ENCODE results near the gene TCP11X1. TPM values are rescaled to one million over a fixed set of nuclear protein-coding genes. Genes with fewer than 3 reads are reported as not detected.
"Not testable (repeated sequence)": the region's sequence is repeated elsewhere in the genome, so short reads cannot be mapped to it uniquely, and the experiment has no call there.

TCP11X1 gene
- total RNA-seq: 0.51 and 1.6 TPM in 2 replicates
- long read RNA-seq, partial matches to known transcripts: 5 of 14 reads
- long read RNA-seq, other reads (novel, unspliced or antisense): 9 of 14 reads

- not testable (repeated sequence) for H3K27me3 Mint-ChIP-seq; H3K9me3 Mint-ChIP-seq (ENCODE audit: low read depth); H3K27ac Mint-ChIP-seq; DNase-seq (ENCODE audit: low spot score, unreplicated experiment); H3K4me3 Mint-ChIP-seq (ENCODE audit: low read depth); H3K4me1 Mint-ChIP-seq (ENCODE audit: low read depth); H3K36me3 Mint-ChIP-seq (ENCODE audit: insufficient read depth)
Observed at GRCh38 chrX:102214986-102215385, at the start of gene TCP11X1. Gene TCP11X1, plus strand, starts transcription at chrX:102215301.

- Mint-ChIP-seq H3K9me3 (ENCODE audit: low read depth) (peaks cover 62% of the 10 kb centered on the region), H3K36me3 (ENCODE audit: insufficient read depth) (no peaks in the 10 kb centered on the region)
Observed at GRCh38 chrX:102185967-102186720, 29.0 kb upstream of the TCP11X1 start.

GRCh38 chrX:102207940-102208339, 7.2 kb upstream of the TCP11X1 start:
- not testable (repeated sequence) for DNase-seq (ENCODE audit: low spot score, unreplicated experiment); H3K36me3 Mint-ChIP-seq (ENCODE audit: insufficient read depth); H3K27me3 Mint-ChIP-seq; H3K27ac Mint-ChIP-seq; H3K4me1 Mint-ChIP-seq (ENCODE audit: low read depth); H3K4me3 Mint-ChIP-seq (ENCODE audit: low read depth); H3K9me3 Mint-ChIP-seq (ENCODE audit: low read depth)

More at GRCh38 chrX:102185967-102186720, 29.0 kb upstream of the TCP11X1 start:
- Mint-ChIP-seq H3K27me3 (no peaks in the 10 kb centered on the region), H3K4me3 (ENCODE audit: low read depth) (no peak overlapping the region), H3K27ac (no peak overlapping the region), H3K4me1 (ENCODE audit: low read depth) (no peaks in the 10 kb centered on the region)
- no peak for TF ChIP-seq CTCF (IDR thresholded peaks at IDR 0.05; ENCODE audit: unreplicated experiment)
- DNase-seq (ENCODE audit: low spot score, unreplicated experiment): no peak

- H3K9me3 Mint-ChIP-seq (ENCODE audit: low read depth); H3K27me3 Mint-ChIP-seq; DNase-seq (ENCODE audit: low spot score, unreplicated experiment); H3K4me3 Mint-ChIP-seq (ENCODE audit: low read depth); H3K27ac Mint-ChIP-seq; H3K4me1 Mint-ChIP-seq (ENCODE audit: low read depth); H3K36me3 Mint-ChIP-seq (ENCODE audit: insufficient read depth): not testable (repeated sequence)
Observed at GRCh38 chrX:102216497-102216896, 1.4 kb downstream of the TCP11X1 start.

GRCh38 chrX:102235678-102236077, 20.6 kb downstream of the TCP11X1 start:
- not testable (repeated sequence) for H3K27me3 Mint-ChIP-seq; H3K36me3 Mint-ChIP-seq (ENCODE audit: insufficient read depth); H3K4me1 Mint-ChIP-seq (ENCODE audit: low read depth); DNase-seq (ENCODE audit: low spot score, unreplicated experiment); H3K27ac Mint-ChIP-seq; H3K4me3 Mint-ChIP-seq (ENCODE audit: low read depth); H3K9me3 Mint-ChIP-seq (ENCODE audit: low read depth)

GRCh38 chrX:102240265-102240664, 25.2 kb downstream of the TCP11X1 start:
- H3K36me3 Mint-ChIP-seq (ENCODE audit: insufficient read depth); H3K27ac Mint-ChIP-seq; H3K9me3 Mint-ChIP-seq (ENCODE audit: low read depth); H3K27me3 Mint-ChIP-seq; H3K4me3 Mint-ChIP-seq (ENCODE audit: low read depth); H3K4me1 Mint-ChIP-seq (ENCODE audit: low read depth); DNase-seq (ENCODE audit: low spot score, unreplicated experiment): not testable (repeated sequence)

- H3K27me3 Mint-ChIP-seq; H3K27ac Mint-ChIP-seq; H3K4me1 Mint-ChIP-seq (ENCODE audit: low read depth); DNase-seq (ENCODE audit: low spot score, unreplicated experiment); H3K36me3 Mint-ChIP-seq (ENCODE audit: insufficient read depth); H3K9me3 Mint-ChIP-seq (ENCODE audit: low read depth); H3K4me3 Mint-ChIP-seq (ENCODE audit: low read depth): not testable (repeated sequence)
Observed at GRCh38 chrX:102246893-102247292, 31.8 kb downstream of the TCP11X1 start, which contains the start of gene NXF2. Gene NXF2, plus strand, starts transcription at chrX:102247167. Its CDS starts 59,912 bp downstream, at chrX:102307079.

GRCh38 chrX:102272231-102272630, 57.1 kb downstream of the TCP11X1 start:
- H3K9me3 Mint-ChIP-seq (ENCODE audit: low read depth); H3K27ac Mint-ChIP-seq; DNase-seq (ENCODE audit: low spot score, unreplicated experiment); H3K27me3 Mint-ChIP-seq; H3K4me3 Mint-ChIP-seq (ENCODE audit: low read depth); H3K36me3 Mint-ChIP-seq (ENCODE audit: insufficient read depth); H3K4me1 Mint-ChIP-seq (ENCODE audit: low read depth): not testable (repeated sequence)

Other genes starting within 250 kb of the TCP11X1 start
- gene TCEAL2, start 89.6 kb upstream of the TCP11X1 start, total RNA-seq: 5.9 and 7.2 TPM in 2 replicates
- gene TCEAL6, start 72.8 kb upstream of the TCP11X1 start, total RNA-seq: not detected in 2 replicates
- gene BEX5, start 59.3 kb upstream of the TCP11X1 start, total RNA-seq: 24.0 and 26.8 TPM in 2 replicates
- 2.6 TPM in 1 of 2 replicates, not detected in the other for gene NXF2, start 31.9 kb downstream of the TCP11X1 start, total RNA-seq
- 0.74 and 2.9 TPM in 2 replicates for gene NXF2B, start 224.7 kb downstream of the TCP11X1 start, total RNA-seq

All from progenitor cell of endocrine pancreas (in vitro differentiated cells).